AG04449 (cell line): Measurements from ENCODE around the gene FRMD4A.

Source experiments
- CTCF ChIA-PET: fragments of 350-600 bp; formaldehyde crosslinking; extraction: SDS; loops from one replicate; lab custom pipeline; 2021; ENCODE audit warnings: antibody characterized with exemption; lab: Yijun Ruan, JAX
- POLR2A ChIA-PET: fragments of 400-600, 350-600 bp; formaldehyde crosslinking; extraction: SDS; loops from one replicate; lab custom pipeline; 2020; ENCODE audit warnings: antibody characterized with exemption, inconsistent platforms; lab: Yijun Ruan, JAX
- DNase-seq: peaks from one replicate; pipeline ENCODE4 v3.0.0-alpha.2; 2010; ENCODE audit warnings: low read depth, low spot score
- H3K4me3 ChIP-seq: 2 replicates; pipeline ENCODE4 v1.5.1; 2011; ENCODE audit warnings: low read depth, mild to moderate bottlenecking, control low read depth, low read length
- CTCF ChIP-seq: IDR thresholded peaks from one replicate; pipeline ENCODE4 v1.5.1; 2011; ENCODE audit warnings: mild to moderate bottlenecking, moderate library complexity, low read length, control low read depth, inconsistent platforms; ENCODE audit not compliant: insufficient read depth; ENCODE audit errors: missing control alignments

FRMD4A gene

GRCh38 chr10:13597909-13598308, 732.8 kb downstream of the FRMD4A start:
- DNase-seq, result no peak
- ChIA-PET CTCF (interaction anchor here (2.2 kb wide), 1 partner anchor 11 kb away, joined by 10 read pairs; the partner anchor contains the start of gene PRPF18), POLR2A (no interaction called here)
- TF ChIP-seq CTCF, result no peak
- H3K4me3 ChIP-seq, result no peak overlapping the region

- H3K4me3 ChIP-seq, result no peak overlapping the region
- ChIA-PET POLR2A (no interaction called here), CTCF (interaction anchor here (1.5 kb wide), 1 partner anchor 222 kb away, joined by 4 read pairs; no protein-coding TSS in a partner anchor)
- TF ChIP-seq CTCF, result no peak
- DNase-seq, result no peak
Observed at GRCh38 chr10:13594641-13595040, 736.1 kb downstream of the FRMD4A start.
